ENCODE measurements around the gene PLEKHG4.

PLEKHG4 gene, protein sequence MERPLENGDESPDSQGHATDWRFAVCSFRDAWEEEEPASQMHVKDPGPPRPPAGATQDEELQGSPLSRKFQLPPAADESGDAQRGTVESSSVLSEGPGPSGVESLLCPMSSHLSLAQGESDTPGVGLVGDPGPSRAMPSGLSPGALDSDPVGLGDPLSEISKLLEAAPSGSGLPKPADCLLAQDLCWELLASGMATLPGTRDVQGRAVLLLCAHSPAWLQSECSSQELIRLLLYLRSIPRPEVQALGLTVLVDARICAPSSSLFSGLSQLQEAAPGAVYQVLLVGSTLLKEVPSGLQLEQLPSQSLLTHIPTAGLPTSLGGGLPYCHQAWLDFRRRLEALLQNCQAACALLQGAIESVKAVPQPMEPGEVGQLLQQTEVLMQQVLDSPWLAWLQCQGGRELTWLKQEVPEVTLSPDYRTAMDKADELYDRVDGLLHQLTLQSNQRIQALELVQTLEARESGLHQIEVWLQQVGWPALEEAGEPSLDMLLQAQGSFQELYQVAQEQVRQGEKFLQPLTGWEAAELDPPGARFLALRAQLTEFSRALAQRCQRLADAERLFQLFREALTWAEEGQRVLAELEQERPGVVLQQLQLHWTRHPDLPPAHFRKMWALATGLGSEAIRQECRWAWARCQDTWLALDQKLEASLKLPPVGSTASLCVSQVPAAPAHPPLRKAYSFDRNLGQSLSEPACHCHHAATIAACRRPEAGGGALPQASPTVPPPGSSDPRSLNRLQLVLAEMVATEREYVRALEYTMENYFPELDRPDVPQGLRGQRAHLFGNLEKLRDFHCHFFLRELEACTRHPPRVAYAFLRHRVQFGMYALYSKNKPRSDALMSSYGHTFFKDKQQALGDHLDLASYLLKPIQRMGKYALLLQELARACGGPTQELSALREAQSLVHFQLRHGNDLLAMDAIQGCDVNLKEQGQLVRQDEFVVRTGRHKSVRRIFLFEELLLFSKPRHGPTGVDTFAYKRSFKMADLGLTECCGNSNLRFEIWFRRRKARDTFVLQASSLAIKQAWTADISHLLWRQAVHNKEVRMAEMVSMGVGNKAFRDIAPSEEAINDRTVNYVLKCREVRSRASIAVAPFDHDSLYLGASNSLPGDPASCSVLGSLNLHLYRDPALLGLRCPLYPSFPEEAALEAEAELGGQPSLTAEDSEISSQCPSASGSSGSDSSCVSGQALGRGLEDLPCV

DNA sequence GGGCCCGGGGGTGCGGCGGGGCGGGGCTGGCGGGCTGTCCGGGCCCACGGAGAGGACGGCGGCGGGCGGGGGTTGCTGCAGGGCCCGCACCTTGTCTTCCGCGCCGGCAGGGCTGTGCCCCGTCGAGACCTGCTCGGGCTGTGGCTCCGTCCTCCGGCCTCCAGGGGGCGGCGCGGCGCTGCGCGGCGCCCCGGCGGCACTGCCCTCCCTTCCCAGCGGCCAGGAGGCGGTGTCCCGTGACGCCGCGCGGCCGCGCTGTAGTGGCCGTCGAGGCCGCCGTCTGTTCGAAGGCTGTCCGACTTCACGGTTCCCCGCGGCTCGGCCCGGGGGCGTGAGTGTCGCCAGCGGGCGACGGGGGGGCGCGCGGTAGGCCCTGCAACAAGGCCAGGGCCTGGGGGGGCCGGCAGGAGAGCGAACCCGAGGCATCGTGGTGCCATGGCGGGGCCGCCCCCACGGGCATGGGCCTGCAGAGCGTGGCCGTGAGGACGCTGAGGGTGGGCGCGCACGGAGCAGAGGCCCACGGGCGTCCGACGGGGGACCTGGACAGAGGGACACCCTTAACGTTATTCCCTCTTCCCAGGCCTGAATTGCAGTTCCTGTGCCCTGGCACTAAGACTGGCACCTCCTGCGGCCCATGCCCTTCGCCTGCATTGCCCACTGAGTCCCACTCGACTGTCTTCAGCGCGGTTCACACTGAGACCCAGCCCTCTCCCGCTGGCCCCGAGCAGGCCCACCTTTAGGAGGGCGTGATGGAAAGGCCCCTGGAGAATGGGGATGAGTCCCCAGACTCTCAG, at the start of gene PLEKHG4:
Gene PLEKHG4 (plus strand): TSS at position 237 of the 794 bp plus-strand sequence. CDS start 513 bp downstream, at position 750.
- DNase-seq, result peak; percentile 76

DNA sequence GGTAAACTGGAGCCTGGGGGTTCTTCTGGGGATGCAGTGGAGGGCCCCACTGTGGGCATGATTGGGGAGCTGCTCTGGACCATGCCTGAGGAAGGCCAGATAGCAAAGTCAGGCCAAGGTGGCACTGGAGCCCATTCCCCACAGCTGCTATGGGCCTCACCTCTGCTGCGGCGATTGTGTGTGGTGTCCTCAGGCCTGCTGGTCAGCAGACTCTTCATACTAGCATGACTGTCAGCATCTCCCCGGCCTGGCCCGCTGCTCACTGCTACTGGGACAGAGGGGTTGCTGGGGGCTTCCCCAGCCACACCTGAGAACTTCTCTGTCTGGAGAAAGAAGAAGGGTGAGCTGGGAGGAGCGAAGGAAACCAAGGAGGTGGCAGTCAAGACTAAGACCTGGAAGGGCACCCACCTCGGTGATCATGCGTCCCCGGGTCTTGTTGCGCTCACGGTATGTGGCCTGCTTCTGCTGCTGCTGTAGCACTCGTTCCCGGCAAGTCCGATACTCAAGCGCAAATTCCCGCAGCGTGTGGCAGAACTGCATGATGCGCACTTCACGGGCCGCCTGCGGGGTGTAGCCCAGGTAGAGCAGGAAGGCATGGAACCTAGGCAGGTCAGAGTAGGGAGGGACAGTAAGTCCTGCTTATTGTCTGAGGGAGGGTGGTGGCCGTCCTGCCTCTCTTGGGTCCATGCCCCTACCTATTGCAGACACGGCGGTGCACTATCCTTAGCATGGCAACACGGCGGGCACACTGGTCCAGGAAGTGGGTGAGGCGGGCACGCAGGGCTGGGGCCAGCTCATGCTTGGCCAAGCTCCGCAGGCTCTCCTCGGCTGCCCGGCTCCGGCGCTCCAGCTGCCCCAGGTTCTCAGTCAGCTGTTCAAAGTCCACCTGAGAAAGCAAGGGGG, 49.2 kb upstream of the PLEKHG4 start:
- DNase-seq, result no peak

DNA sequence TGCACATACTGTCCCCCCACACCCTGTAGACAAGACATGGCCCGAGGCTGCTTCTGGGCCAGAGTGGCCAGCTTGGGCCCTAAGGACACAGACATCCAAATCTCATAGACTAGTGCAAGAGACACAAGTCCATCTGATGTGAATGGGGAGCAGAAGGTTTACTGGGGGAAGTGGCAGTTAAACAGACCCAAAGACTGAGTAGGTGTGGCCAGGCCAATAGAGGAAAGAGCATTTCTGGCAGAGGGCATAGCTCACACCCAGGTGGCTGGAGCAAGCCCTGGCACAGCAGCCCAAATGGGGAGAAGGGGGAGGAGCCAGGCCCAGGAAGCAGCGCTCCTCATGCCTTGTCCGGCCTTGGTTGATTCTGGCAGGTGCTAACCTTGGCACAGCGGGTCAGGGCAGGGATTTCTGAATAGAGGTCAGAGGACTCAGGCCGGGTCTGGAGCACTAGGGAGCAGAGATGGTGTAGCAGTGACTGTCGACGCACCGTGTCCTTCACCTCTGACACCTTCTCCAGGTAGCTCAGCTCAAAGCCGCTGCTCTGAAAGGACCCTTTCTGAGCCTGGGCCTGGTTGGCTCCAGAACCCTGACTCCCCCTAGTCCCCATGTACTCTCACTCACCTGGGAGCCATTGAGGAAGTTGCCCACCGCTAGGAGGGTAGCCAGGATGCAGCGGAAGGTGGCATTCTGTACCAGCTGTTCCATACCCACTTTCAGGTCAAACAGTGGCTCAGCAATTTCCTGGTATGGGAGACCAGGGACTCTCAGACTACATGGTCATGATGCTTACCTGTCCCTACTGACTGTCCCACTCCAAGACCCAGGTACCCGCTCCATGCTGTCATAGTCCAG, 48.3 kb upstream of the PLEKHG4 start:
- DNase-seq, result no peak

DNA sequence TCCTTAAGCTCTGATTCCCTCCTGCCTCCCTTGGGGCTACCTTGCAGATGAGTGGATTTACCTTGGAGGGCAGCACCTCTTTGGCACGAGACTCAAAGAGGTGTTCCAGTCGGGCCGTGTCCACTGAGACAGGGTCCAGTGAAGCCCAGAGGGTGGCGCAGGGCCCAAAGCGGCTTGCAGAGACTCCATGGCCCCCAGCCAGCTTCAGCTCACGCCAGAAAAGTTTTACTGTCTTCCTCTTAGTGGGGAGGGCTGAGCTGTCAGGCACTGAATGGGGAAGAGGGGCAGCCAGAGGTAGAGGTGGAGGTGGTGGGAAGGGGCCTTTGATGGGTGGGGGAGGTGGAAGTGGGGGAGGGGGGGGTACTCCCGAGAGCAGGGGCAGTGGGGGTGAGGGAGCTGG, 45.7 kb upstream of the PLEKHG4 start:
- no peak for DNase-seq

DNA sequence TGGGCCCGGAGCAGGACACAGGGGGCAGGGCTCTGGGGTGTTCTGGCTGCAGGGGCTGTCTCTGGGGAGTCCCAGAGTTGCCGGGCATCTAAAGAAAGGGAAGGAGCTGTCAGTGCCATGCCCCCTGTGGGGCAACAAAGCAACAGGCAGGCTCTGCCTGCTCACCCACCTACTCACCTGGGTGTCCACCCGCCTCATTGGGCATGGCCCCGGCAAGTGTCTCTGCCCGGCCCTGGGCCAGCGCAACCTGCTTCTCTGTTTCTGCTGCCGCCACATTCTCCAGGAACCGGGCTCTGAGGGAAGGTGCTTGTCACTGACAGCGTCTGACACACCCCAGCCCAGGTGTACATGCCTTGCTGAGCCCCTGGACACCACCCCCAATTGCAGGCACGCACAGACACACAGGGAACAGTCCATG, 45.1 kb upstream of the PLEKHG4 start:
- no peak for DNase-seq

DNA sequence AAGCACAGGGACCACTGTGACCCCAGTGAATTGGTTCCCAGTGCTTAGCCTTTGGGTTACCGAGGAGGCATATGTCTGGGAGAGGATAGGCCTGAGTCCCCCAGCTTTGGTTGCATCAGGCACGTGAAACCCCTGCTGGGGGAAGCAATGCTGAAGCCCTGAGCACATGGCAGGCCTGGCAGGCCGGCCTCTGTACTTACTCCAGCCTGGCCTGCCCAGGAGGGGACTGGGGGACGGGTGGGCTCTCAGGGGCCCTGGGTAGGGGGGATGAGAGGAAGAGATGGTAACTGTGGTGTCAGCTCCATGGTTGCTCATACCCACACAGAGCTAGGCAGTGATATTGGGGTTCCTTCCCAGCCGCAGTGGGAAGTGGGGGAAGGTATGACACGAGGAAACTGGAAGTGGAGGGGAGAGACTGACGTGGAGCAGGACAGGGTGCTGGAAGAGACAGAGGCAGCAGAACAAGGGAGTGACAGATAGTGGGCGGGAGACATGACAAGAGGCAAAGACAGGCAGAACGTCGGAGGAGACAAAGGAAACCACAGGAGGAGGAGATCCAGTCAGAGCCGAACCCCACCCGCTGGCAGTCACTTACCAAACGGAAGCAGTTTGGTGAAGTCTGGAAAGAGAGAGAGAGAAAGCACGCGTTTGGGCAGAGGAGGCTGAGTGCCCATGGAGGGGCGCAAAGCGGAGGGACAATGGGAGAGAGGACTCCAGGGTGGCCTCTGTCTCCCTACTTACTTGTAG, 43.3 kb upstream of the PLEKHG4 start:
- DNase-seq, result no peak

DNA sequence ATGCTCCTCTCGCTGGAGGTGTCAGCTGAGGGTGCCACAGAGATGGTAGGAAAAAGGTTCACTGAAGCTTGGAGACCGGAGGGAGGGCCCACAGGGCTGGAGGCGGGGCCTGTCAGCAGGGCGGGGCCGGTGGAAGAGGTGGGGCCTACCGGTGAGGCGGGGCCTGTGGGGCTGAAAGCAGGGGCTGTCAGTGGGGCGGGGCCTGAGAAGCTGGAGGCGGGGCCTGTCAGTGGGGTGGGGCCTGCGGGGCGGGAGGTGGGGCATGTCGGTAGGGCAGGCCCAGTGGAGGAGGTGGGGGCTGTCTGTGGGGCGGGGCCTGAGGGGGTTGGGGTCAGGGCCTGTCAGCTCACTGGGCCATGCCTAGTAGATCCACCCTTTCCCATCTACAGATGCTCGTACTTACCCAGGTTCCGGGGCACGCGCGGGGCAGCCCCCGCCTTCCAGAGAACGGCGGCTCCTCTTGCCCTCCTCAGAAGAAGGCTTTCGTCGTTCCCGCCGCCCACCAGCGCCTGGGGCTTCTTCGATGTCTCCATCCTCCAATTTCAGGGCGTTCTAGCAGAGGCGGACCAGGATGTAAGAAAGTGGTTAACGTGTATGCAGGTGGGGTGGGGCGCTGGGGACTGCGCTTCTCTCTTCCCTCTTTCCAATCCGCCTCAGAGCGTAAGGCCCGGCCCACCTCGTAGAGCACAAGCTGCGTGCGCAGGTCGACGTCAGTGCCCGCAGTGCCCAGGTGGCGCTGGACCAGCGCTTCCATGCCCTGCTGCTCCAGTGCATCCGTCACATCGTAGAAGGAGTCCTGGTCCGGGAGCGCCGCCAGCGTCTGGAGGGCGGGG, 42.6 kb upstream of the PLEKHG4 start:
- DNase-seq, result no peak

DNA sequence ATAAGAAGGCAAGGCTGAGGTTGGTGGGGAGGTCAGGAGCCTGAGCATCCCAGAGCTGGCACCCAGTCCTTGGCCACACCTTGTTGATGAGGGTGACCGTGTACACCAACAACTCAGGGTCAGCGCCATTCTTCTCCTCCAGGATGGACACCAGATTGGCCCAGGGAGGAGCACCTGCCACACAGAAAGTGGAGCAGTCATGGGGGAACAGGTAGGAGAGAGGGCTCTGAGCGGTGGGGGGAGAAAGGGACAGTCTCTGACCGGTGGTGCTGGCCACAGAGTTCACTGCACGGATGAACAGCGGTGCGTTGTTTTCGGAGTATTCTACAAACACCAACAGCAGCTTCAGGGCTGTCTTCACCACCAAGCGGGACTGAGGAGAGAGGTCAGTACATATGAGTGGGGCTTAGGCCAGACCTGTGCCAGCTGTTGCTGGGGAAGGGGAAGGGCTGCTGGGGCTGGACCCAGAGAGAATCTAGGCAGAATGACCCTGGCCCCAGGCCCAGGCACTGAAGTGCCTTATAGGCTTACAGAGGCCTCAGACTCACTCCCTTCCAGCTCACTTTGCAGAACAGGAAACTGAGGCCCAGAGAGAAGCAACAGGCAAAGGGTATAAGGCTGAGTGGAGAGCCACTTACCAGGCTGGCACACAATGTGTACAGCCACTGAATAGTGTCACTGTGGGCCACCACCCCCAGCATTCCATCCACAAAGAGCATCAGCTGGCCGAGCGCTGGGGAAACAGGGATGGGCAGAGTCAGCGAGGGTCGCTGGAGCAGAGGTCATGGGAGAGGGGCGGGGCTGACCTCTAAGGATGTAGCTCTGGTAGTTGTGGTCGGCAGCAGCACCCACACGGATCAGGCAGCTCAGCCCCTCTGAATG, 41.7 kb upstream of the PLEKHG4 start:
- no peak for DNase-seq

DNA sequence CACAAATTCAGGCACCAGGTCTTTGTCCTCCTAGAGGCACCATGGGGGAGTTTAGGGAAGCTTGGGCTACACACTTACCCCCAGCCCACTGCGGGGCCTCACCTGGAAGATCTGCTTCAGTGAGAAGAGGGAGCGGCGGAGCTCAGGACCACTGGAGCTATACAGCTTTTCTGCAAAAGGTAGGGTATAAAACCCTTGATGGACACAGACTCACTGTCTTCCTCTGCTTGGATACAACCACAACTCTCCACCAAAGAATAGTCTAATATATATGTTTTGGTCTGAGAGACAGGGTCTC, 41.1 kb upstream of the PLEKHG4 start:
- DNase-seq, result no peak

DNA sequence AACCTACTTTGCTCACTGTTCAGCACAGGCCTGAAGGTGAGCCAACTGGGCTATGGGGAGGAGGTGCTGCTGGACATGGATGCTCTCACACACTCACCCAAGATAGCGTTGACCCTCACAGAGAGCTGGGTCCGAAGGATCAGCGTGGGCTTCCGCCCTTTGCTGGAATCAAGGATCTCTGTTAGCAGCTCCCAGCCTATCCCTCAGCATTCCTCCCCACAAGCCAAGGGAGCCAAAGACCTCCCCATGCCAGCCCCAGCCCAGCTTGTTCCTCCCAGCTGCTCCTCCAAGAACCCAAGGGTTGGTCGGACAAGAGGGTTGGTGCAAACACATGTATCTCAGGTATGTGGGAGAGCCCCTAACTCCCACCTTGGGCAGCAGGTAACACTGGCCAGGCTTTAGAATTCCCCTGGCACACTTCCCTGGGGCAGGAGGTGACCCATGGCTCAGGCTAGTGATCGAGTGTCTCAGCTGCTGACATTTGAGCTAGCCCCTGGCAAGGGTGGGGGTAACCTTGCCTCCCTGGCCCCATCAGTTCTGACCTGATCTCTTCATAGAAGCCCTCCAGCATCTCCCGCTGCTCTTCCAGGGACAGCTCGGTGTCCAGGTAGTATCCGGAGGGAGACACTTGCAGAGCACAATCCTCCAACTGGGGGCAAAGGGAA, 40.4 kb upstream of the PLEKHG4 start:
- no peak for DNase-seq

DNA sequence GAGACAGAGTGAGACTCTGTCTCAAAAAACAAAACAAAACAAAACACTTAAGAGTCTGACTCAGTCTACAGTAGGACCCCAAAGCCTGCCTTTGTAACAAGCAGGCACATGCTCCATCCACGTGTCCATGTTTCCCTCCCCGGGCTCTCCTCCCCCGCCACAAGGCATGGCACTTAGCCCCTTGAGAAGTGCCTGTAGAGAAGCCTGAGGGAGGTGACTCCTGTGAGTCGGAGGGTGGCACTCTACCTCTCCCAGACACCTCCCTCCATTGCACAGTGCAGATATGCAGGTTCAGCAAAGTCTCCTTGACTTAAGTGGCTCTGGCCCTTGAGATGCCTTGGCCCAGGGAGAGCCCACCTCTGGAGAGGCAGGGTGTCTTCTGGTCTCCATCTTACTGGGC, 38.8 kb upstream of the PLEKHG4 start:
- no peak for DNase-seq

DNA sequence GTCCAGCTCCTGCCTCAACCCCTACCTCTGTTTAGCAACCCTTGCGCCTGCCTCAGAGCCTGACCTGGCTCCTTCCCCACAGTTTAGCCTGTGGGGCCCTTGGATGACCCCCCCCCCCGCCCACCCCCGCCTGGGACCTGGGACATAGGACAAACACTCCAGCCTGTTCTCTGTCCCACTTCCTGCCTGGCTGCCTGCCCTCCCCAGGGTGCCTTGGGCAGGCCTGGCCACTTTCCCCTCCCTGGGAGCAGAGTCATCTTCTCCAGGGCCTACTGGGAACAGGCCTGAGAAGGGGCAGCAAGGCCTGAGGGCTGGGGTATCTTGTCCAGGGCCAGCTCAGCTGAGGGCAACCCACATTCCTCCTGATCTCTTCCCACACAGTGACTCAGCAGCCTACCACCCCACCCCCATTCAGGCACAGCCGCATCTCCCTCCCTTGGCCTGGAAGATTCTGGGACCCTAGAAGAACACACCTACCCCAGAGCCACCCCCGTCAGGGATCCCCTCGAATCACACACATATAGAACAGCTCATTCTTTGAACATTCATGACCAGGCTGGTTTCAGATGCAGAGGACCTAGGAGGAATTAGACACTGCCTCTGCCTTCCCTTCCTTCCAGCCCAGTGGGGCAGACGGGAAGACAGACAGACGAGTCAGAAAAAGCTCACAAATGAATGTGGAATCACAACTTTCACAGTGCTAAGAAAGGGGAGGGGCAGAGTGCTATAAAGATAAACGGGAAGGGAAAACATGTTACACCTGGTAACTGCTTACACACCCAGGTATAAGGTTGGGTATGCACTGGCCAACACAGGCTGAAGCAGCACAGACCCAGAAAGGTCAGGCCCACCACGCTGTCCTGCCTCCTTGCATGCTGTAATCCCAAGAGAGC, 38.1 kb upstream of the PLEKHG4 start:
- DNase-seq, result no peak

DNA sequence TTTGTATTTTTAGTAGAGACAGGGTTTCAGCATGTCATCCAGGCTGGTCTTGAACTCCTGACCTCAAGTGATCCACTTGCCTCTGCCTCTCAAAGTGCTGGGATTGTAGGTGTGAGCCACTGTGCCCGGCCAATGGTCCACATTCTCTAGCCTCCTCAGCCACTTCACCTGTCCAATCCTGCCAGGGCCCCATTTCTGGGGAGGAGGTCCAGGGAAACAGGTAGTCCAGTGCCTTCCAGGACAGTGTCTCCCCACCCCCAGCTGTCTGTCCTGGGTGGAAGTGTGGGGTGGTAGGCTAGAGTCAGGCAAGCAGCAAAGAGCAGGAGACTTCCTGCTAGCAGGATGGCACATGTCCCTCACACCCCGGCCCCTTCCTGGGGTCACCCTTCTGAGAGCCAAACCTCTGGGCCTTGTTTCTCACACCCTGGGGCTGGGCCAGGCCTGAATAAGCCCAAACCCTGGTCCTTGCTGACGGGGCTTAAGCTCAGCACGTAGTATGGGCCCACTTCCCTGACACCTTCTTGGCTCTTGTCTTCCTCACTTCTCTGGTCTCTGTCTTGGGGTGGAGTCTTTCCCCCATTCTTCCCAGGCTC, 37.1 kb upstream of the PLEKHG4 start:
- DNase-seq, result no peak

DNA sequence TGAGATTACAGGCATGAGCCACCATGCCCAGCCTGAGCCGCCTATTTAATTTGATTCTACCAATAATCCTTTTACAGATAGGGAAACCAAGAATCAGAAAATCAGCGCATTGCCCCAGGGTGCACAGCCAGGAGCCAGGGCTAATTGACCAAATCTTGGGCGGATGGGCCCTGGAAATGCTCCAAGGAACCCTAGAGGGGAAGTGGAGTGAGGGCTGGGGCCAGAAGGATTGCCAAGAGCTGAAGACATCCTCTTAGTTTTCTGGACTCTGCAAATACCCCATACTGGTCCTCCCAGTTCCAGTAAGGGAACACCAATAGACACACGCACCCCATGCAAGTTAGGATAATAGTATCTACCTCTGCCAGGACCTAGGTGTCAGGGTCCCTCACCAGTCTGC, 35.9 kb upstream of the PLEKHG4 start:
- DNase-seq, result no peak

DNA sequence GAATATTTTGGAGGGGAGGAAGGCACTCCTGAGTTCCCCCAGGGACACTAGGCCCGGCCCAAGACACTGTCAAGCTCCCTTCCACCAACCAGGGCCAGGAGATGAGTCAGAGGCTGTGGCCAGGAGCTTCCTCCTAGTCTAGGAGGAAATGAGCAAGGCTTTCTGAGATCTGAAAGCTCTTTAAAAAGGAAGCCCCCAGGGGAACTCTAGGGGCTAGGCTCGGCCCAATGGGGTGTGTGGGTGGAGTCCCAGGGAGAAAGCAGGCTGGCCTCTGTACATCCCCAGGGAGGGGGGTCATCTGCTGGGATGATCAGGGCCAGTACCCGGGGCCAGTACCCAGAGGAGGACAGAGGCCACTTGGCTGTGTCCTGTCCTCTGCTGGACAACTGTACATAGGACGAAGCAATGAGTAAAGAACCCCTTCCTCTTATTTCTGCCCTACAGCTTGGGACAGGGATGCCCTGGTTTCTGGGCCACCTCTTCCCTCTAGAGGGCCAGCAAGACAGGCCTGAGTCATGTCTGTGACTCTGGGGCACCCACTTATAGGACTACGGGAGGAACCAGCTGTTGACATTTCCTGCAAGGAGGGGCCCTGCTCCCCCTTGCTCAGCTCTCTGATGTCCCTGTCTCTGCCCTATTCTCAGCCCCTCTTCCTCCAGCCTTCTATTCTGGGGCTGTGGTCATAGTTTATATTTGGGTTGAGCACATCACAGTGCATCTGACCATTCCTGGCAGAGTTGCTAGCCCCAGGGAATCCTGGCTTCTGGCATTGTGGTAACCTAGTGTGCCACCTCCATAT, 34.7 kb upstream of the PLEKHG4 start:
- DNase-seq, result no peak

Measured in NCI-H2171 treated with DMSO at 0.1 percent for 48 hours (cell line).